Measurements from ENCODE around the gene DLK1. TPM values are rescaled to one million over a fixed set of nuclear protein-coding genes. Genes with fewer than 3 reads are reported as not detected.
A peak's percentile ranks its signal among the peaks of the same experiment; 100 is the strongest.

The DLK1 gene
- total RNA-seq, 1 experiment from 2014 or later: 3.3 TPM

DNA sequence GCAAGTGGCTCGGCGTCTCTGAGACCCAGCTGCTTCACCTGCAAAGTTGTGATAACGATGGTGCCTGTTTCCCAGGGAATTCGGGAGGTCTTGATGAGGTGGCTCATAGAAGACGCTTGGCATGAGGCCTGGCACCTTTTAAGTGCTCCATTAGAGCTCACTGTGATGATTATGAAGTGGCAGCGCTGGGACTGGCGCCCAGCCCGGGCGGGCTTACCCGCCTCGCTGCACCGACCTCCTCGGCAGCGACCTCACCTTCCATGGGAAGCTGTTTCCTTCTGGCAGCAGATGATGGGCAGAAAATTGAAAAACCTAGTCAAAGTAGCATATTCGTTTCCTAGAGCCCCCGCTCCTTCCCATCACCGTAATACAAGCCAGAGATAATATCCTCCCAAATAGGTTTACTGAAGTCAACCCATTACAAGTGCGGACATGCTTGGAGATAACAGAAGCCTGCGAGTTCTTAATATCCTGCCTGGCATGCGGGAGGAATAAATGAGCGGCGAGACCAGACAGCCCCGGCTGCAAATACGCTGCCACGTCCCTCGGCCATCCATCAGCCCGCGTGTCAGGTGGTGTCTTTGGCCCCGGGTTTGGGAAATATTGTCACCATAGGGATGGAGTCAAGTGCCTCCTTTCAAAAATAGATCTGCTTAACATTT, 35.2 kb upstream of the DLK1 start (continued):
- TF ChIP-seq, protein P1, sequence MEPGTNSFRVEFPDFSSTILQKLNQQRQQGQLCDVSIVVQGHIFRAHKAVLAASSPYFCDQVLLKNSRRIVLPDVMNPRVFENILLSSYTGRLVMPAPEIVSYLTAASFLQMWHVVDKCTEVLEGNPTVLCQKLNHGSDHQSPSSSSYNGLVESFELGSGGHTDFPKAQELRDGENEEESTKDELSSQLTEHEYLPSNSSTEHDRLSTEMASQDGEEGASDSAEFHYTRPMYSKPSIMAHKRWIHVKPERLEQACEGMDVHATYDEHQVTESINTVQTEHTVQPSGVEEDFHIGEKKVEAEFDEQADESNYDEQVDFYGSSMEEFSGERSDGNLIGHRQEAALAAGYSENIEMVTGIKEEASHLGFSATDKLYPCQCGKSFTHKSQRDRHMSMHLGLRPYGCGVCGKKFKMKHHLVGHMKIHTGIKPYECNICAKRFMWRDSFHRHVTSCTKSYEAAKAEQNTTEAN (CRISPR knock-in tag; IDR thresholded peaks at IDR 0.05): no peak

DNA sequence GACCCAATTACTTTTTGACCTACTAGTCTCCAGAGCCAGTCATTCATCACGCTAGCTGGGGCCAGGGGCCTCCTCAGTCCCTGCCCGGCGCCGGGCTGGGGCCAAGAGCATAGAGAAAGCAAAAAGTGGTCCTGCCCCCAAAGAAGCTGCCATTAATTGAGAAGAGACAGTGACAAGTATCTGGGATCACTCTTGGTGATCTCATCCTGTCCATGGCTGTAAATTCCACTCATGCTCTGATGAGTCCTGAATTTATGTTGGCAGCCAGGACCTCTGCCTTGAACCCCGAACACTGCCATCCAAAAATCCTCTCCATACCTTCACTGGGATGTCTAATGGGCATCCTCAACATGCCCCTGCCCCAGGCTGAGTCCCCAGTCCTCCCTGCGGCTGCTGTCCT, 34.4 kb upstream of the DLK1 start:
- no peak for TF ChIP-seq NFYB (CRISPR knock-in tag; conservative IDR thresholded peaks at IDR 0.05; ENCODE audit: low read depth)
- TF ChIP-seq CBFB (CRISPR knock-in tag; IDR thresholded peaks at IDR 0.05; ENCODE audit: low read depth): no peak
- TF ChIP-seq, protein P2, sequence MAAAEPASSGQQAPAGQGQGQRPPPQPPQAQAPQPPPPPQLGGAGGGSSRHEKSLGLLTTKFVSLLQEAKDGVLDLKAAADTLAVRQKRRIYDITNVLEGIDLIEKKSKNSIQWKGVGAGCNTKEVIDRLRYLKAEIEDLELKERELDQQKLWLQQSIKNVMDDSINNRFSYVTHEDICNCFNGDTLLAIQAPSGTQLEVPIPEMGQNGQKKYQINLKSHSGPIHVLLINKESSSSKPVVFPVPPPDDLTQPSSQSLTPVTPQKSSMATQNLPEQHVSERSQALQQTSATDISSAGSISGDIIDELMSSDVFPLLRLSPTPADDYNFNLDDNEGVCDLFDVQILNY (CRISPR knock-in tag; IDR thresholded peaks at IDR 0.05): no peak
- TF ChIP-seq FOXJ3 (CRISPR knock-in tag; IDR thresholded peaks at IDR 0.05; ENCODE audit: borderline replicate concordance): no peak
- TF ChIP-seq, protein P3, sequence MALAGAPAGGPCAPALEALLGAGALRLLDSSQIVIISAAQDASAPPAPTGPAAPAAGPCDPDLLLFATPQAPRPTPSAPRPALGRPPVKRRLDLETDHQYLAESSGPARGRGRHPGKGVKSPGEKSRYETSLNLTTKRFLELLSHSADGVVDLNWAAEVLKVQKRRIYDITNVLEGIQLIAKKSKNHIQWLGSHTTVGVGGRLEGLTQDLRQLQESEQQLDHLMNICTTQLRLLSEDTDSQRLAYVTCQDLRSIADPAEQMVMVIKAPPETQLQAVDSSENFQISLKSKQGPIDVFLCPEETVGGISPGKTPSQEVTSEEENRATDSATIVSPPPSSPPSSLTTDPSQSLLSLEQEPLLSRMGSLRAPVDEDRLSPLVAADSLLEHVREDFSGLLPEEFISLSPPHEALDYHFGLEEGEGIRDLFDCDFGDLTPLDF (CRISPR knock-in tag; IDR thresholded peaks at IDR 0.05): no peak
- TF ChIP-seq, protein P4, sequence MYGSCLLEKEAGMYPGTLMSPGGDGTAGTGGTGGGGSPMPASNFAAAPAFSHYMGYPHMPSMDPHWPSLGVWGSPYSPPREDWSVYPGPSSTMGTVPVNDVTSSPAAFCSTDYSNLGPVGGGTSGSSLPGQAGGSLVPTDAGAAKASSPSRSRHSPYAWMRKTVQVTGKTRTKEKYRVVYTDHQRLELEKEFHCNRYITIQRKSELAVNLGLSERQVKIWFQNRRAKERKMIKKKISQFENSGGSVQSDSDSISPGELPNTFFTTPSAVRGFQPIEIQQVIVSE (CRISPR knock-in tag; IDR thresholded peaks at IDR 0.05; ENCODE audit: borderline replicate concordance): no peak
- DNase-seq (ENCODE audit: low spot score): no peak
- Mint-ChIP-seq H3K4me3 (no peak overlapping the region), H3K27me3 (ENCODE audit: low read depth) (no peaks in the 10 kb centered on the region), H3K27ac (no peak overlapping the region), H3K9me3 (no peaks in the 10 kb centered on the region), H3K4me1 (peaks cover 15% of the 10 kb centered on the region), H3K36me3 (no peaks in the 10 kb centered on the region)
- ATAC-seq: no peak
- ChIA-PET CTCF (interaction anchor here (0.5 to 1.6 kb wide), 4 partner anchors 16 to 39 kb away, joined by 3 to 5 read pairs (median 4); no protein-coding TSS in a partner anchor), POLR2A (no interaction called here)

DNA sequence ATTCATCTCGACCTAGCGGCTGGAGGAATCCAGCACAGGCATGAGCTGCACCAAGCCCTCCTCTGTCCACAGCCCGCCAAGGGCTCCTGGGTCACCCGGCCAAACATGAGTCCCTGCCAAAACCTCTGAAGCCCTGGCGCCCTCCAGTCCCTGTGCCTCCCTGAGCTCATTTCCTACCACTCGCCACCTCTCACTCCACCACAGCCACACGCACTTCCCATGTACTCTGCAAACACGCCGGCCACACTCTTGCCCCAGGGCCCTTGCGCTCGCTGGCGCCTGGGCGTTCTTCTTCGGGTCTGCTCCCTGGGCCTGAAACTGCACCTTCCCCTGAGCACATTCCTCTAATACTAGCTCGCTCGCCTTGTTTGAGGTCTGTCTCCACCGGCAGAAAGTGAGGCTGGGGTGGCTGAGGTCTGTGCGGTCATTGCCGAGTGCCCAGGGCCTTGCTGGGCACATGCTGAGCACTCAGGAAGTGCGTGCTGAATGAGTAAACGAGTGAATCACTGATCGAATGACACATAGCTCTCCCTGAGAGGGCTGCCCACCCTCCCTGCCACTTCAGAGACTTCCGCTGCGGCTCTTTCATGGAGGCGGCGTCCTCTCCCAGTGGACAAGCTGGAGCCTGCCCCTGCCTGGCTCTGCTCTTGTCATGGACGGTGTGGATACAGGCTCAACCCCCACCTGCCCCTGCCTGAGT, 33.7 kb upstream of the DLK1 start:
- H3K27me3 Mint-ChIP-seq (ENCODE audit: low read depth): no peaks in the 10 kb centered on the region
- no peak overlapping the region for H3K4me3 Mint-ChIP-seq
- CTCF ChIA-PET: interaction anchor here (0.5 to 1.6 kb wide), 4 partner anchors 15 to 40 kb away, joined by 3 to 5 read pairs (median 4); no protein-coding TSS in a partner anchor

More for the DNA sequence above, 33.7 kb upstream of the DLK1 start:
- DNase-seq (ENCODE audit: low spot score): no peak
- TF ChIP-seq, protein P5, sequence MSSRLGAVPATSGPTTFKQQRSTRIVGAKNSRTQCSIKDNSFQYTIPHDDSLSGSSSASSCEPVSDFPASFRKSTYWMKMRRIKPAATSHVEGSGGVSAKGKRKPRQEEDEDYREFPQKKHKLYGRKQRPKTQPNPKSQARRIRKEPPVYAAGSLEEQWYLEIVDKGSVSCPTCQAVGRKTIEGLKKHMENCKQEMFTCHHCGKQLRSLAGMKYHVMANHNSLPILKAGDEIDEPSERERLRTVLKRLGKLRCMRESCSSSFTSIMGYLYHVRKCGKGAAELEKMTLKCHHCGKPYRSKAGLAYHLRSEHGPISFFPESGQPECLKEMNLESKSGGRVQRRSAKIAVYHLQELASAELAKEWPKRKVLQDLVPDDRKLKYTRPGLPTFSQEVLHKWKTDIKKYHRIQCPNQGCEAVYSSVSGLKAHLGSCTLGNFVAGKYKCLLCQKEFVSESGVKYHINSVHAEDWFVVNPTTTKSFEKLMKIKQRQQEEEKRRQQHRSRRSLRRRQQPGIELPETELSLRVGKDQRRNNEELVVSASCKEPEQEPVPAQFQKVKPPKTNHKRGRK (CRISPR knock-in tag; IDR thresholded peaks at IDR 0.05; ENCODE audit: borderline replicate concordance): no peak
- TF ChIP-seq MYBL2 (CRISPR knock-in tag; IDR thresholded peaks at IDR 0.05): no peak
- TF ChIP-seq OVOL2 (CRISPR knock-in tag; IDR thresholded peaks at IDR 0.05; ENCODE audit: borderline replicate concordance): no peak
- TF ChIP-seq, protein P6, sequence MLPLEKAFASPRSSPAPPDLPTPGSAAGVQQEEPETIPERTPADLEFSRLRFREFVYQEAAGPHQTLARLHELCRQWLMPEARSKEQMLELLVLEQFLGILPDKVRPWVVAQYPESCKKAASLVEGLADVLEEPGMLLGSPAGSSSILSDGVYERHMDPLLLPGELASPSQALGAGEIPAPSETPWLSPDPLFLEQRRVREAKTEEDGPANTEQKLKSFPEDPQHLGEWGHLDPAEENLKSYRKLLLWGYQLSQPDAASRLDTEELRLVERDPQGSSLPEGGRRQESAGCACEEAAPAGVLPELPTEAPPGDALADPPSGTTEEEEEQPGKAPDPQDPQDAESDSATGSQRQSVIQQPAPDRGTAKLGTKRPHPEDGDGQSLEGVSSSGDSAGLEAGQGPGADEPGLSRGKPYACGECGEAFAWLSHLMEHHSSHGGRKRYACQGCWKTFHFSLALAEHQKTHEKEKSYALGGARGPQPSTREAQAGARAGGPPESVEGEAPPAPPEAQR (CRISPR knock-in tag; IDR thresholded peaks at IDR 0.05): no peak
- TF ChIP-seq ETV6 (CRISPR knock-in tag; IDR thresholded peaks at IDR 0.05): no peak
- TF ChIP-seq CBFB (CRISPR knock-in tag; IDR thresholded peaks at IDR 0.05; ENCODE audit: low read depth): no peak
- TF ChIP-seq, protein P7, sequence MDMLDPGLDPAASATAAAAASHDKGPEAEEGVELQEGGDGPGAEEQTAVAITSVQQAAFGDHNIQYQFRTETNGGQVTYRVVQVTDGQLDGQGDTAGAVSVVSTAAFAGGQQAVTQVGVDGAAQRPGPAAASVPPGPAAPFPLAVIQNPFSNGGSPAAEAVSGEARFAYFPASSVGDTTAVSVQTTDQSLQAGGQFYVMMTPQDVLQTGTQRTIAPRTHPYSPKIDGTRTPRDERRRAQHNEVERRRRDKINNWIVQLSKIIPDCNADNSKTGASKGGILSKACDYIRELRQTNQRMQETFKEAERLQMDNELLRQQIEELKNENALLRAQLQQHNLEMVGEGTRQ (CRISPR knock-in tag; IDR thresholded peaks at IDR 0.05): no peak
- TF ChIP-seq ZNF317 (CRISPR knock-in tag; IDR thresholded peaks at IDR 0.05; ENCODE audit: borderline replicate concordance, low read depth): no peak
- ATAC-seq: peak; percentile 27
- POLR2A ChIA-PET: no interaction called here
- H3K9me3 Mint-ChIP-seq: no peaks in the 10 kb centered on the region
- H3K4me1 Mint-ChIP-seq: peaks cover 15% of the 10 kb centered on the region
- H3K27ac Mint-ChIP-seq: peak overlapping the region; percentile 35
- no peaks in the 10 kb centered on the region for H3K36me3 Mint-ChIP-seq
